Activated CD4-positive, alpha-beta T cell treated with anti-CD3 and anti-CD28 coated beads, Interleukin-2, amount 50 U/mL, for 4 hours (primary cell): ENCODE measurements around the gene SLC22A3.
"Not testable (repeated sequence)": the region's sequence is repeated elsewhere in the genome, so short reads cannot be mapped to it uniquely, and the experiment has no call there.

Source experiments
- DNase-seq, 2 experiments: peaks; one replicate each; pipeline ENCODE4 v3.0.0-alpha.2; 2020

Gene SLC22A3

DNA sequence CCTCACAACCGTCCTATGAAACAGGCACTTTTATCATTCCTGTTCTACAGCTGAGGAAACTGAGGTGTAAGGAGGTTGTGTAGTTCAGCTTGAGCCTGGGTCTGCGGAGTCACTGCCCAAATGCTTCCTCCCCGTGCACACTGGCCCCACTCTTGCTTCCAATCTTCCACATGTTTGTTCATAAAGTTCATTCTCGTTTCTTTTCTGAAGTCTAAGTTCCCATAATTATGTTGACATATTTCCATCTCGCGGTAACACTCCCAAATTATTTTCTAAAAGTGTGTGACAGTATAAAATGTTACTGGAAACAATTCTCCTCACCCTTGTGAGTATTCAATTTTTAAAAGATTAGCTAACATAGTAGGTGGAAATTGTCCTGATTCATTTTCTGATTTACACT lies 106.9 kb downstream of the SLC22A3 start:
- DNase-seq: no peak

DNA sequence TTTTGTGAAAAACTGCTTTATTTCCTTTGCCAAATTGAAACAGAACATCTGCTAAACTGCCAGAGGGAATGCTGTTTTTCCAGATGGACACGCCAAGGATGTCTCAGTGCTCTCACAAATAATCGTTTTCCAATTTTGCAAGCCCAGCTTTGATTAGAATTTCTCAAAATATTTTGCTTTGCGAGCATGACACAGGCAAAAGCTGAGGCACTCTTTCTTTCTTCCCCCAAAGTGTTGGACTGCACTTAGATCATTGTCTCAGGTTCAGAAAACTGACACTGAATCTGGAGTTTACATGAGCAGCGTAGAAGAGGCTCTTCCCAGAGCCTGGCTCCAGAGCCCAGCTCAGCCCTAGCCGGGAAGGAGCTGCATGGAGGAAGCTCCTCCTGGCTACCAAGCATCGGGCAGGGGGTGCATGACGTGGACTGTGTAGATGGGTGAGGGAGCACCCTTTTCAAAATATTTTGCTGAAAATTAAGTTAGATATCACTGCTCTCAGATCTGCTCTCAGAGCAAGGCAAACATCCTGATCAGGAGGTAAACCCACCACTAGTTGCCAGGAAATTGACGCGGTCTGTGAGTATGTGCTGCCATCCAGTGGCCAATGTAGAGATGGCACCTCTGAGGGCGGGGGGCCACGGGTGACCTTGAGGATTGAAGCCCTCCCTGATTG lies 107.5 kb downstream of the SLC22A3 start:
- peak; percentile 62 to 66 for DNase-seq

- no peak for DNase-seq
Measured at GRCh38 chr6:160456214-160456546, 108.0 kb downstream of the SLC22A3 start.

GRCh38 chr6:160457823-160458222 lies 109.6 kb downstream of the SLC22A3 start:
- DNase-seq: no peak

DNA sequence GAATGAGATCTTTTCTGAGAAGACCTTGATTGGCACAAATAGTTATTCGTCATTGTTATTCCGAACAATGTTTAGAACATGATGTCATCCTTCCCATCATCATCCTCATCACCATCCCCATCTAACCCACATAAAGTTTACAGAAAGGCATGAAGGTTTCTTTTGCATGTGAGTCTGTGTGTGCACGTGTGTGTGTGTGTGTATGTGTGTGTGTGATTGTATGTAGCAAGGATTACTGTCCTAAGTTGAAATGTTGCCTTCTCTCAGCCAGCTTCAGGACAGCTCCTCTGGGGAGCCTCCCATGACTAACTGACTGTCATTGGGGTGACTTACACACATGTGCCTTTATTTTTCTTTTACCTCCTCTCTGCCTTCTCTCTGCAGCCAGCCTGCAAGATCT lies 113.5 kb downstream of the SLC22A3 start:
- DNase-seq: peak; percentile 13 to 17

DNA sequence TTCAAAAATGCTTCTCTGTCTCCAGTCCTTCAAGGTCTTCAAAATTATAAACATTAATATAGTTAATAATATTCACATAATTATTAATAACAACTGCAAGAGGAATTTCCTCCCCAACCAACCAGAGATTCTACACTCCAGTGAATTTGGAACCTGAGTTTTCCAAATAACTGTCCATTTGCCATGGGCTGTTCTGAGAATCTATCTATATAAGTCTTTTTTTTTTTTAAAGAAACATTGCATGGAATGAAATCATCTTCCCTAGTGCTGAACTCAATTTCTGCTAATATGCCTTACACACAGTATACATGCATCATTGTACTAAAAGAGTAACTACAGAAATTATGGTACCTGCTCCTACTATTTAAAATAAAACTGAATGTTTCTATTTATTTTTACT lies 113.9 kb downstream of the SLC22A3 start:
- DNase-seq: no peak

GRCh38 chr6:160462551-160463109 lies 114.5 kb downstream of the SLC22A3 start:
- peak; percentile 15 to 20 for DNase-seq

DNA sequence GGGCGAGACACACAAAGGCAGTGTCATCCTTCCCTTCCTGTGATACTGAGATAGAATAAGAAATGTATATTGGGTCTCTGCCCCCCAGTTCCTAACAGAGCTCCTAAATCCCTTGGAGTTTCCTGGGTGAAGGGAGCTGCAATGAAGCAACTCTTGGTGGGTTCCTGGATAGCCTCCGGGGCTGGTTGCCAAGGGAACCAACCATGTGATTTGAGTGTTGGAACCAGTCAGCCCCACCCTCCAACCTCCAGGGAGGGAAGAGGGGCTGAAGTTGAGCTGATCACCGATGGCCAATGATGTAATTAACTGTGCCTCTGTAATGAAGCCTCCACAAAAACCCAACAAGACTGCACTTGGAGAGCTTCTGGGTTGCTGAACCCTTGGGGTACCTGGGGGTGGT lies 116.6 kb downstream of the SLC22A3 start:
- no peak for DNase-seq

GRCh38 chr6:160467261-160467871 lies 119.2 kb downstream of the SLC22A3 start:
- not testable (repeated sequence) for DNase-seq

DNA sequence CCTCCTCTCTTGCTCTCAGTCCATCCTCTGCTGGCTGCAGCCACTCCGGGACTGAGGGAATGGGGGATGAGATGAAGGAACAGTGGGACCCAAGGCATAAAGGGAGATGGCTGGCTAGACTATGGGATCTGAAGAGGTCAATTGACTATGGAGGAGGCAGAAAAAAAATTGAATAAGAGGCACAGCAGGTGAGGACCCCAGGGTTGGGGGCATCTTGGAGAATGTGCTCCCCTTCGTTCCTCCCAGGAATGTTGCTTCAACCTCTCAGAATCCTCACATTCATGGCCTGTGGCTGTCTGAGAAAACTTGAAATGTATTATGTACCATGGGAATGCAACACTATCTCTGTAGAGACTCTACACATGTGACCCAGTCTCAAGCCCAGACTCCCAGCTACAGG lies 121.0 kb downstream of the SLC22A3 start:
- no peak for DNase-seq

DNA sequence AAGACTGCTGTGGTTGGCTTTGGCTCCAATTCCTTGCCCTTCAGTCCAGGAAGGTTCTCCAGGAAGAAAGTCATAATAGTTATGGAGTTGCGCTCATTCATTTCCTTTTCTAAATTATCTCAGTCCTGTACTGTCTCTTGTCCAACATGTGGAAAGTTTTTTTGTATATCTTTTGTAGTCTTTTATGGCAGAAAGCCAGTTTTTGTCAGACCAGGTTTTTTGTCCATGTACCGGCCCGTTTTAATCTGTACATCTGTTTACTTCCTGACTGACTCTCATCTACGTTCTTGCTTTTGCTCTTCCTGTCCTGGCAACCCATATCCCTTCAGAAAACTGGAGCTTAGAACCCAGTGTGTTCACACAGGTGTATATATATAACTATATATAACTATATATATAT lies 127.9 kb downstream of the SLC22A3 start:
- not testable (repeated sequence) for DNase-seq

- DNase-seq: not testable (repeated sequence)
Measured at GRCh38 chr6:160477072-160477471, 128.9 kb downstream of the SLC22A3 start.

DNA sequence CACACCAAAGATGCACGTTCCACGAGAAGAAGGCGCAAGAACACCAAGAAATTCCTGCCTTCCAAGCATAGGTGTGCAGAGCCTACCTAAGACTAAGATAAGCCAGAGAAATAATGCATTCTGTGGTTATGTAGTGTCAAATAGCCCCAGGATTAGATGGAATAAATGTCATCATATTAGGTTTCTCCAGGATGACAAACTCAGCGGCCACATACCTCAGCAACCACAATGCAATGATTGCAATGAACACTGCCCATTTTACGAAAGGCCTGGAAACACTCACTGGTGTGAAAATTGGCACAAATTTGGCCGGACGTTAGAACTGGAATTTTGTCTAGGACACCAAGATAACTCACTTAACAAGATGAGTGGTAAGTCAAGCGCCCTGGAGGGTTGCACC lies 129.7 kb downstream of the SLC22A3 start:
- no peak for DNase-seq

DNA sequence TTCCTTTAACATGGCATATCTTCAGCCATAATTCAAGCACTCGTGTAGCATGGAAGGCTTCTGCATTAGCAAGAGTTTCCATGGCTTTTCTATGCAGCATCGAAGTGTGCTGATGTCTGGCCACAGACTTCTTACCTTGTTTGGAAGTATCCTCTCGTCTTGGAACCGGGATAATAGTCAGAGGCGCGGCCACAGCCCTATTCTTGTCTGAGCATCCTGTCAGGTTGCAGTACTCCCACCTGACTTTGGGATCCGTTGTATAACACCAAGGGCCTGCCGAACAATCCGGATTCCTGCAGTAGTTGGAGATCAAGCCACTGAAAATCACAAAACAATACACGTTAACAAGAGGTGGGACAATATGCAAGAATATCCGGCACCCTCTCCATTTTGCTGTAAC lies 138.9 kb downstream of the SLC22A3 start:
- no peak for DNase-seq

- no peak for DNase-seq
Measured at GRCh38 chr6:160489091-160489490, 140.9 kb downstream of the SLC22A3 start.

- DNase-seq: no peak
Measured at GRCh38 chr6:160494576-160494975, 146.4 kb downstream of the SLC22A3 start.

- DNase-seq: no peak
Measured at GRCh38 chr6:160500639-160501038, 152.5 kb downstream of the SLC22A3 start.
